SK-N-SH (cell line): ENCODE data around the gene TPRA1. TPM values are rescaled to one million over a fixed set of nuclear protein-coding genes. Genes with fewer than 3 reads are reported as not detected.

Experiments
- CTCF ChIA-PET: fragments of 300-600, 350-600 bp; formaldehyde crosslinking; extraction: SDS; loops from one replicate; lab custom pipeline; 2021; lab: Yijun Ruan, JAX
- POLR2A ChIA-PET: fragments of 350-600 bp; sonication (Branson Sonifier 250); formaldehyde crosslinking; extraction: SDS; loops from one replicate; lab custom pipeline; 2020; ENCODE audit warnings: antibody characterized with exemption, inconsistent platforms; lab: Yijun Ruan, JAX
- DNase-seq: peaks from one replicate; pipeline ENCODE4 v3.0.0; 2012
- H2AFZ ChIP-seq: fragments of 200-600 bp; sonication (generic); 2 replicates; pipeline ENCODE4 v1.8.1; 2016; ENCODE audit warnings: antibody characterized with exemption, mild to moderate bottlenecking, low read depth
- H3F3A ChIP-seq: fragments of 200-600 bp; sonication (generic); replicated peaks from 2 replicates; pipeline ENCODE3; 2016; ENCODE audit warnings: antibody characterized with exemption, mild to moderate bottlenecking; ENCODE audit not compliant: insufficient read depth
- H3K27ac ChIP-seq, 2 experiments: fragments of 200-500 bp in 1 of 2; fragments of 200-600 bp in 1 of 2; sonication (Bioruptor generic) in 1 of 2; sonication (generic), shearing (Covaris generic) in 1 of 2; 2 replicates each; pipeline versions ENCODE4 v1.5.1 to v1.6.1; 2014 to 2016; ENCODE audit warnings: low read depth in 2 of 2, inconsistent platforms in 1 of 2, low read length in 1 of 2, mild to moderate bottlenecking in 1 of 2, mixed read lengths in 1 of 2
- H3K27me3 ChIP-seq: fragments of 200-600 bp; sonication (generic), shearing (Covaris generic); 2 replicates; pipeline ENCODE4 v1.6.1; 2016; ENCODE audit warnings: mixed run types; ENCODE audit not compliant: insufficient read depth
- H3K36me3 ChIP-seq, 2 experiments: fragments of 200-500 bp in 1 of 2; fragments of 200-600 bp in 1 of 2; sonication (Bioruptor generic) in 1 of 2; sonication (generic) in 1 of 2; replicated peaks in 1 of 2; 2 replicates each; pipeline versions ENCODE3 to v1.5.1; 2014 to 2016; ENCODE audit warnings: low read length in 1 of 2, mild to moderate bottlenecking in 1 of 2; ENCODE audit not compliant: insufficient read depth in 2 of 2, control insufficient read depth in 1 of 2
- H3K4me1 ChIP-seq, 2 experiments: fragments of 200-500 bp in 1 of 2; fragments of 200-600 bp in 1 of 2; sonication (Bioruptor generic) in 1 of 2; sonication (generic), shearing (Covaris generic) in 1 of 2; 2 replicates each; pipeline versions ENCODE4 v1.5.1 to v1.6.1; 2014 to 2016; ENCODE audit warnings: low read depth in 1 of 2, low read length in 1 of 2, mixed run types in 1 of 2; ENCODE audit not compliant: insufficient read depth in 2 of 2, control insufficient read depth in 1 of 2
- H3K4me2 ChIP-seq: fragments of 200-600 bp; sonication (generic), shearing (Covaris generic); 2 replicates; pipeline ENCODE4 v1.6.1; 2017; ENCODE audit warnings: mixed run types
- H3K4me3 ChIP-seq, 2 experiments: fragments of 200-500 bp in 1 of 2; fragments of 200-600 bp in 1 of 2; sonication (Bioruptor generic) in 1 of 2; sonication (generic), shearing (Covaris generic) in 1 of 2; 2 replicates each; pipeline versions ENCODE4 v1.5.1 to v1.8.1; 2014 to 2016; ENCODE audit warnings: low read depth in 2 of 2, inconsistent platforms in 1 of 2, low read length in 1 of 2, mild to moderate bottlenecking in 1 of 2, mixed read lengths in 1 of 2, moderate library complexity in 1 of 2
- H3K79me2 ChIP-seq: fragments of 200-600 bp; sonication (generic); 2 replicates; pipeline ENCODE4 v1.8.1; 2017; ENCODE audit warnings: mild to moderate bottlenecking; ENCODE audit not compliant: insufficient read depth
- H3K9ac ChIP-seq: fragments of 200-600 bp; sonication (generic); 2 replicates; pipeline ENCODE4 v1.6.1; 2017; ENCODE audit warnings: mixed run types
- H3K9me2 ChIP-seq: fragments of 200-600 bp; sonication (generic); 2 replicates; pipeline ENCODE4 v1.6.1; 2017; ENCODE audit warnings: mixed run types
- H3K9me3 ChIP-seq: fragments of 200-600 bp; sonication (generic); 2 replicates; pipeline ENCODE4 v1.6.1; 2017; ENCODE audit warnings: mixed run types, mild to moderate bottlenecking, moderate library complexity
- H4K20me1 ChIP-seq: fragments of 200-600 bp; sonication (generic); 2 replicates; pipeline ENCODE4 v1.6.1; 2017; ENCODE audit warnings: mild to moderate bottlenecking, mixed run types; ENCODE audit not compliant: insufficient read depth
- ELF1 ChIP-seq: IDR thresholded peaks from 2 replicates; pipeline ENCODE4 v1.4.0; 2012
- FOSL2 ChIP-seq: IDR thresholded peaks from 2 replicates; pipeline ENCODE4 v1.4.0; 2012; ENCODE audit warnings: low read depth, mild to moderate bottlenecking, moderate library complexity, borderline replicate concordance
- FOXJ3 ChIP-seq: sonication (generic); formaldehyde crosslinking; IDR thresholded peaks from 2 replicates; pipeline ENCODE4 v1.5.1; 2020; ENCODE audit warnings: mild to moderate bottlenecking, missing genetic modification reagents
- JUND ChIP-seq: IDR thresholded peaks from 2 replicates; pipeline ENCODE4 v1.4.0; 2012
- MEF2A ChIP-seq: IDR thresholded peaks from 2 replicates; pipeline ENCODE4 v1.4.0; 2012; ENCODE audit warnings: low read depth, borderline replicate concordance
- NRF1 ChIP-seq: IDR thresholded peaks from 2 replicates; pipeline ENCODE4 v1.6.1; 2012; ENCODE audit warnings: low read depth, mild to moderate bottlenecking, low read length
- POLR2AphosphoS5 ChIP-seq: IDR thresholded peaks from 2 replicates; pipeline ENCODE4 v1.6.1; 2012; ENCODE audit warnings: low read depth, low read length
- RCOR1 ChIP-seq: fragments of 150-350 bp; IDR thresholded peaks from 2 replicates; pipeline ENCODE4 v1.6.1; 2017; ENCODE audit warnings: antibody characterized with exemption, low read length
- SMC3 ChIP-seq: IDR thresholded peaks from 2 replicates; pipeline ENCODE4 v1.6.1; 2012; ENCODE audit warnings: low read depth, low read length, improper control_type of control experiment
- WGBS: methylation state at CpG from one replicate; pipeline ENCODE4 v1.1.6; 2017; ENCODE audit warnings: low lambda C conversion rate; 5-methylcytosine and 5-hydroxymethylcytosine counted together
- polyA plus RNA-seq, 3 experiments: library from polyadenylated mRNA; depleted of rRNA; stranded (reverse); fragments of >200 nt; gene quantifications; 2 replicates each; pipeline ENCODE4 v1.2.3, GENCODE V29; 2012
- TF ChIP-seq, protein P1 (sequence below): IDR thresholded peaks from 2 replicates; pipeline ENCODE4 v1.4.0; 2012; ENCODE audit warnings: low read depth, borderline replicate concordance
- TF ChIP-seq, protein P2 (sequence below): fragments of 150-350 bp; IDR thresholded peaks from 2 replicates; pipeline ENCODE4 v1.6.1; 2017; ENCODE audit warnings: antibody characterized with exemption, low read length, low read depth, borderline replicate concordance
- TF ChIP-seq, protein P3 (sequence below): IDR thresholded peaks from 2 replicates; pipeline ENCODE4 v1.4.0; 2012; ENCODE audit warnings: low read depth, borderline replicate concordance

The TPRA1 gene
- polyA plus RNA-seq, 1 of the 3 experiments (the other 2 are of a cell fraction), result 26.3 TPM

DNA sequence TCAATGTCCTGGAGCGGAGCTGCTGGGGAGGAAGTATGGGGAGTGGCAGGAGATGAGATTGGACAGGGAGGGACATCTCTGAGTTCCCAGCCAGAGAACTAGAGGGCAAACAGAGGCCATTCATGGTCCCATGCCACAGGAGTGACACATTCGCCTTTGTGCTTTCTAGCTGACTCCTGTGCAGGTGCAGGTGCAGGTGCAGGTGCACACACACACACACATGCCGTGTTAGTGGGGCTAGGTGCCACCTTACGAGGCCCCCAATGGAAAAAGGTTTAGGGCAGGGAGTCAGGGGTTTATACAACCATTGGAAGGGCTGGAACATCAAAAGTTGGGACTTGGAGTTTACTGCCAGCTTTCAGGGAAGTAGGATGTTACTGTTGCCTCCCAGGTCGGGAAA is 52.0 kb downstream of the TPRA1 start:
- Histone ChIP-seq H3K79me2 (no peaks in the 10 kb centered on the region), H3K9ac (no peak overlapping the region), H2AFZ (no peak overlapping the region), H3K4me1 (peaks cover 0 to 44% of the 10 kb centered on the region in 2 experiments; a peak in 1 of 4 replicates), H4K20me1 (no peaks in the 10 kb centered on the region), H3K4me3 (no peak overlapping the region), H3K9me2 (no peaks in the 10 kb centered on the region), H3K36me3 (no peaks in the 10 kb centered on the region), H3K27me3 (no peaks in the 10 kb centered on the region), H3K9me3 (no peaks in the 10 kb centered on the region), H3K4me2 (no peak overlapping the region), H3K27ac (no peak overlapping the region), H3F3A (no peaks in the 10 kb centered on the region)
- TF ChIP-seq NRF1 (no peak), RCOR1 (no peak), POLR2AphosphoS5 (no peak), SMC3 (no peak), ELF1 (no peak), FOSL2 (no peak), JUND (no peak), MEF2A (no peak), FOXJ3 (CRISPR knock-in tag) (no peak)
- TF ChIP-seq, protein P1, sequence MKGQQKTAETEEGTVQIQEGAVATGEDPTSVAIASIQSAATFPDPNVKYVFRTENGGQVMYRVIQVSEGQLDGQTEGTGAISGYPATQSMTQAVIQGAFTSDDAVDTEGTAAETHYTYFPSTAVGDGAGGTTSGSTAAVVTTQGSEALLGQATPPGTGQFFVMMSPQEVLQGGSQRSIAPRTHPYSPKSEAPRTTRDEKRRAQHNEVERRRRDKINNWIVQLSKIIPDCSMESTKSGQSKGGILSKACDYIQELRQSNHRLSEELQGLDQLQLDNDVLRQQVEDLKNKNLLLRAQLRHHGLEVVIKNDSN, result no peak
- TF ChIP-seq, protein P2, sequence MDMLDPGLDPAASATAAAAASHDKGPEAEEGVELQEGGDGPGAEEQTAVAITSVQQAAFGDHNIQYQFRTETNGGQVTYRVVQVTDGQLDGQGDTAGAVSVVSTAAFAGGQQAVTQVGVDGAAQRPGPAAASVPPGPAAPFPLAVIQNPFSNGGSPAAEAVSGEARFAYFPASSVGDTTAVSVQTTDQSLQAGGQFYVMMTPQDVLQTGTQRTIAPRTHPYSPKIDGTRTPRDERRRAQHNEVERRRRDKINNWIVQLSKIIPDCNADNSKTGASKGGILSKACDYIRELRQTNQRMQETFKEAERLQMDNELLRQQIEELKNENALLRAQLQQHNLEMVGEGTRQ, result no peak
- TF ChIP-seq, protein P3, sequence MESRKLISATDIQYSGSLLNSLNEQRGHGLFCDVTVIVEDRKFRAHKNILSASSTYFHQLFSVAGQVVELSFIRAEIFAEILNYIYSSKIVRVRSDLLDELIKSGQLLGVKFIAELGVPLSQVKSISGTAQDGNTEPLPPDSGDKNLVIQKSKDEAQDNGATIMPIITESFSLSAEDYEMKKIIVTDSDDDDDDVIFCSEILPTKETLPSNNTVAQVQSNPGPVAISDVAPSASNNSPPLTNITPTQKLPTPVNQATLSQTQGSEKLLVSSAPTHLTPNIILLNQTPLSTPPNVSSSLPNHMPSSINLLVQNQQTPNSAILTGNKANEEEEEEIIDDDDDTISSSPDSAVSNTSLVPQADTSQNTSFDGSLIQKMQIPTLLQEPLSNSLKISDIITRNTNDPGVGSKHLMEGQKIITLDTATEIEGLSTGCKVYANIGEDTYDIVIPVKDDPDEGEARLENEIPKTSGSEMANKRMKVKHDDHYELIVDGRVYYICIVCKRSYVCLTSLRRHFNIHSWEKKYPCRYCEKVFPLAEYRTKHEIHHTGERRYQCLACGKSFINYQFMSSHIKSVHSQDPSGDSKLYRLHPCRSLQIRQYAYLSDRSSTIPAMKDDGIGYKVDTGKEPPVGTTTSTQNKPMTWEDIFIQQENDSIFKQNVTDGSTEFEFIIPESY, result no peak
- DNase-seq, result no peak
- POLR2A ChIA-PET, result no interaction called here
- 37% methylated on average over 5 of the region's 5 CpGs for WGBS
- CTCF ChIA-PET, result interaction anchor here (0.9 to 1.6 kb wide), 3 partner anchors 9 to 11 kb away, joined by 3 to 10 read pairs (median 5); no protein-coding TSS in a partner anchor
